Tibial nerve (tissue), 4 donors: ENCODE measurements around the gene HPCA. TPM values are rescaled to one million over a fixed set of nuclear protein-coding genes. Genes with fewer than 3 reads are reported as not detected.

ENCODE experiments used
- DNase-seq, 2 donors: peaks; one replicate each; pipeline ENCODE4 v3.0.0-alpha.2; 2019; ENCODE audit warnings: low spot score in 2 of 2
- H3K27ac ChIP-seq, 4 donors: fragments of 200-600 bp; sonication (generic) in 3 of 4; one replicate each; pipeline ENCODE4 v1.5.1; 2017 to 2019; ENCODE audit warnings: mild to moderate bottlenecking in 1 of 4
- H3K27me3 ChIP-seq, 2 donors: fragments of 200-600 bp; sonication (generic) in 1 of 2; one replicate each; pipeline versions ENCODE4 v1.5.1 to v1.6.0; 2017 to 2019
- H3K36me3 ChIP-seq, 3 donors: fragments of 200-600 bp; sonication (generic); one replicate each; pipeline ENCODE4 v1.5.1; 2018 to 2019
- H3K4me1 ChIP-seq, 4 donors: fragments of 200-600 bp; sonication (generic) in 3 of 4; one replicate each; pipeline ENCODE4 v1.5.1; 2017 to 2019
- H3K4me3 ChIP-seq, 4 donors: fragments of 200-600 bp; sonication (generic) in 3 of 4; one replicate each; pipeline ENCODE4 v1.5.1; 2017 to 2019; ENCODE audit warnings: mild to moderate bottlenecking in 1 of 4, moderate library complexity in 1 of 4
- H3K9me3 ChIP-seq, 4 donors: fragments of 200-600 bp; sonication (generic) in 3 of 4; one replicate each; pipeline ENCODE4 v1.5.1; 2017 to 2019
- CTCF ChIP-seq, 5 experiments: fragments of 200-600 bp in 3 of 5; fragments of 450-650 bp in 2 of 5; sonication (generic) in 3 of 5; IDR thresholded peaks; one replicate each; pipeline ENCODE4 v1.5.1; 2016 to 2019; ENCODE audit warnings: antibody characterized with exemption in 5 of 5, mild to moderate bottlenecking in 3 of 5, moderate library complexity in 2 of 5
- EP300 ChIP-seq, 2 donors: sonication (generic); formaldehyde crosslinking; IDR thresholded peaks; one replicate each; pipeline ENCODE4 v1.6.1; 2017; ENCODE audit warnings: antibody characterized with exemption in 2 of 2, mild to moderate bottlenecking in 1 of 2
- POLR2A ChIP-seq, 2 donors: fragments of 450-650 bp; IDR thresholded peaks; one replicate each; pipeline ENCODE4 v1.6.1; 2017; ENCODE audit warnings: antibody characterized with exemption in 2 of 2, mild to moderate bottlenecking in 2 of 2, moderate library complexity in 2 of 2
- total RNA-seq, 4 donors: library from RNA; depleted of rRNA; stranded (reverse); fragments of >200 nt; gene quantifications; one replicate each; pipeline ENCODE4 v1.1.0, GENCODE V29; 2016

Gene HPCA
- total RNA-seq, 4 donors from 2014 or later, result not detected

GRCh38 chr1:32944180-32944579 is 57.9 kb downstream of the HPCA start:
- TF ChIP-seq CTCF (IDR thresholded peaks at IDR 0.05), result no peak
- no peak for TF ChIP-seq EP300 (IDR thresholded peaks at IDR 0.05)
- TF ChIP-seq POLR2A (IDR thresholded peaks at IDR 0.05), result no peak
- H3K27me3 ChIP-seq, result no peaks in the 10 kb centered on the region
- H3K4me1 ChIP-seq, result peaks cover 0 to 27% (median 10%) of the 10 kb centered on the region in 4 donors
- H3K27ac ChIP-seq, result no peak overlapping the region
- peaks cover 2 to 82% (median 14%) of the 10 kb centered on the region in 3 donors for H3K36me3 ChIP-seq
- DNase-seq, result no peak
- H3K9me3 ChIP-seq, result no peaks in the 10 kb centered on the region
- no peak overlapping the region for H3K4me3 ChIP-seq

Other genes starting within 250 kb of the HPCA start
- 10 to 100 TPM; 12.2 to 38.1 (median 23.8) TPM for gene ZBTB8OS, start 235.9 kb upstream of the HPCA start, total RNA-seq
- 100 to 1,000 TPM in 3 of 4 donors, 10 to 100 TPM in 1; 79.7 to 135 (median 109) TPM for gene RBBP4, start 235.3 kb upstream of the HPCA start, total RNA-seq
- 10 to 100 TPM; 10.2 to 31.2 (median 23.7) TPM for gene SYNC, start 183.7 kb upstream of the HPCA start, total RNA-seq
- 10 to 100 TPM; 29.0 to 80.7 (median 50.2) TPM for gene YARS1, start 69.1 kb upstream of the HPCA start, total RNA-seq
- 10 to 100 TPM; 24.0 to 55.5 (median 33.4) TPM for gene S100PBP, start 68.8 kb upstream of the HPCA start, total RNA-seq
- under 1 TPM in 1 of 4 donors, not detected in 3; 0.21 TPM for gene FNDC5, start 15.6 kb upstream of the HPCA start, total RNA-seq
- gene TMEM54, start 14.9 kb downstream of the HPCA start, total RNA-seq, result 10 to 100 TPM; 13.1 to 41.4 (median 26.3) TPM
- 10 to 100 TPM; 13.9 to 22.9 (median 17.2) TPM for gene RNF19B, start 78.3 kb downstream of the HPCA start, total RNA-seq
- 100 to 1,000 TPM; 127 to 559 (median 207) TPM for gene AK2, start 150.4 kb downstream of the HPCA start, total RNA-seq
- gene AZIN2, start 194.7 kb downstream of the HPCA start, total RNA-seq, result 1 to 10 TPM; 3.3 to 8.6 (median 6.3) TPM